Keratinocyte (primary cell): ENCODE data around the gene CREBRF.

Experiments used
- CTCF ChIP-seq, 3 experiments: IDR thresholded peaks in 1 of 3; conservative IDR thresholded peaks in 1 of 3; optimal IDR thresholded peaks in 1 of 3; 2 replicates in 2 of 3; 3 replicates in 1 of 3; pipeline versions ENCODE3 to v1.5.1; 2011; ENCODE audit warnings: low read length in 3 of 3, mild to moderate bottlenecking in 3 of 3, moderate library complexity in 2 of 3, control low read depth in 1 of 3, inconsistent platforms in 1 of 3; ENCODE audit not compliant: insufficient read depth in 2 of 3; ENCODE audit errors: extremely low read depth in 1 of 3
- EZH2 ChIP-seq: IDR thresholded peaks from one replicate; pipeline ENCODE4 v1.6.1; 2012; ENCODE audit warnings: inconsistent platforms, mild to moderate bottlenecking, low read length, moderate library complexity

GRCh38 chr5:173172166-173172565 is 116.0 kb downstream of the CREBRF start:
- TF ChIP-seq CTCF (optimal IDR thresholded peaks at IDR 0.05 in 1 of 3, IDR thresholded peaks at IDR 0.05 in 1 of 3, conservative IDR thresholded peaks at IDR 0.05 in 1 of 3; ENCODE audit: extremely low read depth in 1 of 3, insufficient read depth in 2 of 3, low read length in 3 of 3) (no peak), EZH2 (no peak)
